ENCODE data around the gene DSN1.
A peak's percentile ranks its signal among the peaks of the same experiment; 100 is the strongest.

The DSN1 gene

DNA sequence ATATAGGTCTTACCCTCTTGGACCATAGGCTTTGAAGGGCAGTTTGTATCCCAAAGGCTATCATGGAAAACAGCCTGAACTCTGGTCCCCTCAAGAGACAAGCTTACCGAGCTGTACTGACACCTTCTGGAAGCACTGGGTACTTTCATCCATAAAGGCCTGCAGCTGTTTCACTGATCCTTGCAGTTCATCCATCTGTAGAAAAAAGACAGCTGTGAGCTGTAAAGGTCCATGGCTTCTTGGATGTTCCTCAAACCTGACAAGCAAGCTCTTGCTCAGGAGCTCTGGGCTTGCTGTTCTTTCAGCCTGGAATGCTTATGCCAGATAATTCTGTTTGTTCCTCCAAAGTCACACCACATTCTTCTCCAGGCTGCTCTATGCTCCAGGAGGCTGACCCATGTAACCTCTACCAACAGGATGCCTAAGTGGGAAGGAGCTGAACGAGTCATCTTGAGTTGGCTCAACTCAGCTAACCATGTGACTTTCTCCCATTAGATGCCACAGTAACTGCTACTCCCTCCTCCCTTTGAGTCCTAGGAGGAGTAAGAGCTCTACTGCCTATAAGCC is 18.8 kb downstream of the DSN1 start:
- DNase-seq (ENCODE audit: low read depth, low spot score): no peak

DNA sequence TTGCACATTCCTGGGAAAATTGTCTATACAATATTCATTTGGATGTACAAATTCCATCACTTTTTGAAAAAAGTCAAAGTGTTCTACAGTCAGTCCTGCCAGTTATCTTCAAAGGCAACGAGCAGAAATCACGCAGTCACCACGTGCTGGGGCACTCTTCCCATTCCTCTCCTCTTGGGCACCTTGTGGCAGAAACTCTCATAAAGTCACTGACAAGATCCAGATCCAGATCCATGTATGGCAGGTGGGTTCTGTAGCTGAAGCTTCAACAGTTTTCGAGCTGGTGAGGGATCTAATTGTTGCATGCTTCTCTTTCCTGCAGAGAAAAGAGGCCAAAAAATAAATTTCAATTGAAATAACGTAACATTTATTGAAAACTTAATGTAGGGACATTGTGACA is 21.0 kb downstream of the DSN1 start:
- DNase-seq (ENCODE audit: low read depth, low spot score): no peak

DNA sequence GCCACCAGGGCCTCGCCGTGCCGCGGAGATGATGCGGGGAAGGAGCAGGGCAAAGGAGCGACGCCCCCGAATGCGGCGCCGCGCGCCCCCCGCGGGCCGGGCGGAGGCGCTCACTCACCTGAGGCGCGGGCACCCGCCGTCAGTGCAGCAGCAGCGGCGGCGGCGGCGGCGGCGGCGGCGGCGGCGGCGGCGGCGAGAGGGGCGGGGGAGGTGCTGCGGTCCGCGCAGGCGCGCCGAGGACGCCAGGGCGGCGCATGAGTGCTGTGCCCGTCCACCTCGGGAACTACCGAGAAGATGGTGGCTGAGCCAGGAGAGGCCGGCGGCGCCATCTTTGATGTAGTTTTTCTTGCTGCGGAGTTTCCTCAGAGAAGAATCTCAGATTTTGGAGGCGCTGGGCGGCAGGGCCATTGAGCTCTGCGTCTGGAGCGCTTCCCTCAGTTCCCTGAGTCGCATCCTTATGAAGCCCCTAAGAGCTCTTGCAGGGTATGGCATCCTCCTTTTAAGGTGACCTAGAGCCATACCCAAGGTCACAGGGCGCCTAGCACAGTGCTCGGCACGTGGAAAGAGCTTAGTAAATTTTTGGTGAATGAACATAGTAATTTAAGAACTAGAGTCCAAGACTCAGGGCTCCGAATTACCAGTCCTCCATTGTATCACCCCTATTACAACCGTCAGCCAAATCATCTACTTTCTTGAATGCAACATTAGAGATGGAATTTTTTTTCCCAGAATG is 27.5 kb downstream of the DSN1 start, which contains the start of gene NDRG3:
TSS of gene NDRG3 (minus strand) at position 164 of the 733 bp plus-strand sequence. CDS start 24,355 bp downstream, outside the sequence.
- DNase-seq (ENCODE audit: low read depth, low spot score): peak; percentile 83

DNA sequence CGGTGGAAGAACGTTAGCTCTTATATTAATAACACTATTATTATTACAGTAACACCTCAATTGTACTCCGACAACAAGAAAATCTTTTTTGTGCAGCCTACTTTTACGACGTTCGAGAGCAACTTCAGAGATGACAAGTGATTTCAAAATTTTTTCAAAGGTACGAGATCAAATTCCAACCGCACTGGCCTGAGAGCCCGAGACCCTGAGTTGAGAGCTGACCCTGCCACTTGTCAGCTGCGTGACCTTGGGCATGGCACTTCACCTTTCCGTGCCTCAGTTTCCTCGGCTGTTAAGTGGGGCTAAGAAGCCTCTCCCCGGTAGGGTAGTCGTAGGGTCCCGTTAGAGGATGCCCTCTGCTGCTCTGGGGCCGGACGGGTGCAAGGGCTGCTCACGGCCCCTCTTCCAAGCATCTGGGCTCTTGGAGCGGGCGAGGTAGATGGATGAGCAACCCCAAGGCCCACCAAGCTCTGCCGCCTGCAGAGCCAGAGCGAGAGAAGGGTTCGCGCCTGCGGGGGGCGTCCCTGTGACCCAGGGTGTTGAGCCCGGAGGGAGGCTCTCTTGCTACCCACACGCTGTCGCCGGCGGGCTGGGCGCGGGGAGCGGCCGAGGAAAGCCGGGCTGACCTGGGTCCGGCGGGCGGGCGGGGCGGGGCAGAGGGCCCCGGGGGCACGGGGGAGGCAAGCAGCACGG is 28.2 kb downstream of the DSN1 start:
- no peak for DNase-seq (ENCODE audit: low read depth, low spot score)

DNA sequence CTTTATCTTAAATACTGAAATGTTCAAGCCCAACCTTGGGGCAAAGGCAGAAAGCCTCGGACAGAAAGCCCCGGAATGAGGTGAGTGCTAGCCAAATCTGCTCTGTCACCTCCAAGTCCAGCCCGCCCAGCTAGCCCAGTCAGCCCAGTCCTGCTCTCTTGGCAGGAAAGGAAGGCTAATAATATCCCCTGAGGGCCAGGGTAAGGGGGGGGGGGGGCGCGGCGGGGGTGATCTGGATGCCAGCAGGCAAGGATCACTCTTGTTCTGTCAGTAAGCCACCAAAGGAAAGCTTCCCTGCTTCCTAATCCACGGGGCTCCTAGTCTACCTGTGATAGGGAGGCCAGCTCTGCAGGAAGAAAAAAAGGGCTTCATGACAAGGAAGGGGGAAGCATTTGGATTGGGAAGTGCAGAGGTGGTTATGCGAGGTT is 28.8 kb downstream of the DSN1 start:
- DNase-seq (ENCODE audit: low read depth, low spot score): no peak

DNA sequence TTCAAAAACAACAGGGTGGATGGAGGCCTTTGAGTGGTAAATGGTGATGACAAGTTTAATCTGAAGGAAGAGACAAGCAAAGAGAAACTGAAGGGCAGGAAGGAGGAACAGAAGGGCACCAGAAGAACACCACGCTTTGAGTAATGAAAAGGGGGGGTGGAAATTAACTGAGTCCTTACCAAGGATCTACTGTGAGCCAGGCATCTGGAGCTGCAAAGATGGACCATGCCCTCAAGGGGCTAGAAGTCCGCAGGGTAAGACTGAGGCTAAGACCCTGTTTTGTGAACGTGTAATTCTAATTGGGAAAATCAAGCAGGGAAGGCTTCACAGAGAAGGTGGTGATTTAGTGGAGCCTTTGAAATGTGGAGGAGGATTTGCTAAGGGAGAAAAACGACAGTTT is 29.3 kb downstream of the DSN1 start:
- DNase-seq (ENCODE audit: low read depth, low spot score): no peak

DNA sequence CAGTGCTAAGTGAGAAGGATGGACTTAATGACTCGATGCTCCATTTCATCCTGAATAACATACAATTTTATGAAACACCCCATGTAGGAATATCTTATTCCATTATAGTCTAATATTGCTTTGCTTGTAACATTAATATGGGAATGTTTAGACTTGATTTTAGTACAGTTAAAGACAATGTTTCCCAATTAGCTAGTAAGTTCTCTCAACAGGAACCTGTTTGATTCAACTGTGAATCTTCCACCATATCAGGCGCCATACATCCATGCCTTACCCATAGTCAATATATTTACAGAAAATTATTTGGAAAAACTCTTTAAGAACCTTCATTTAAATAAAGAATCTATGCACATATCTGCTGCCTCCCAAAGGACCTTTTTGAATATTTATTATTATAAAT is 31.0 kb downstream of the DSN1 start:
- no peak for DNase-seq (ENCODE audit: low read depth, low spot score)

DNA sequence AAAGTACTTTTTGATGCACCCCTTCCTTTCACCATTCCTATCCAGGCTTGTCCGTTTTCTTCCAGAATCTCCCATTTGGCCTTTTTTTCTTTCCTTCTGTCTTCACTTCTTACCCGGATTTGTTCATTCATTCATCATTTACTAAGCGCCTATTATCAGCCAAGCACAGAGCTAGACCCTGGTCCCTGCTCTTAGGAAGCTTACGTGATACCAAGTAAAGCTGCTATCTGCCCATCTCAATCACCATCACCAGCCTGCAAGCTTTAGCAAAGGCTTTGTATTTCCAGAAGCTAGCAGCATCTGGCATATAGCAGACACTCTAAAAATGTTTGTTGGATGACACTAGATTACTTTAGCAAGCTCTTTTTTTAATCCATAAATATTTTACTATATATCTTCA is 32.5 kb downstream of the DSN1 start:
- no peak for DNase-seq (ENCODE audit: low read depth, low spot score)

DNA sequence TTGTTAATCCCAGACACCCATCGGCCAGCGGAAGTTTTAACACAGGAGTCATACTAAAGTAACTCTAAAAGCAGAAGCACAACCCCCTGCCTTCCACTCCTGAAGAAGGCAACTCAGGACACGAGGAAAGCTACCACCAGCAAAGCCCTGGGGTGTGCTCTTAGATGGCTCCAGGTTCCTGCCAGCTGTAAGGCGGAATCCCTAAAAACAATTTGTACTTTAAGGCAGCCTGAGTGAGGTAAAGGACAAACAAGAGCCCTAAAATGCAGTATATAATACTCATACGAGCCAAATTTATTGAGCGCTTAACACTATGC is 36.4 kb downstream of the DSN1 start:
- DNase-seq (ENCODE audit: low read depth, low spot score): no peak

DNA sequence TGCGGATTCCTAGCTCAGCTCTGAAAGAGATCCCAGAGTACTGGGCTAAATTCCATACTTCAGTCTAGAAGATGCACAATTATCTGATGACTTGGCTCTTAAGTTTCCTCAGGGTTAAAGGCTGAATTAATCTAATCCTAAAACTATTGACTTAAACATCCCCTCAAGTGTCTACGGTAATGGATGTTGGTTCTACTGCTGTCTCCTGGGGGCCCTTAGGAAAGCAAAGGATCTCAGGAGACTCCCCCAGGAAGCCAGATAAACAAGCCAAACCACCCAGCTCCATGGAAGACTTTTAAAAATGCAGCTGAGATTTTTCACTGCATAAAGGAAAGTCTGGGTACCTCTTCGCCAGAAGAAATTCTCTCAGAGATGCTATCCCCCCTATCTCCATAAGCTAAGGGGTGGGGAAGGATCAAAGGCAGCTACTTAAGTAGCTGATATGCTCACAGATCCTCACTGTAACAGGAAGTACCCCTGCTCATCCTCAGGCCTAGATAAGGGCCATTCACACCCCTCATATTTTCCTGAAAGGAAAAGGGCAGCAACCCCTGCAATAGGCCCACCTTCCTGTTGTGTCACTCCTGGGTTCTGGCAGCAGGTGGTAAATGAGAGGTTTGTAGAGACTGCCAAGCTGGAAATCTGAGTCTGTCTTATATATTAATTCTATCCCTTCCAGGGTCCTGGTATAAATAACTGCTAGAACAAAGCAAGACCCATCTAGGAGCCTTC is 36.9 kb downstream of the DSN1 start:
- DNase-seq (ENCODE audit: low read depth, low spot score): no peak

DNA sequence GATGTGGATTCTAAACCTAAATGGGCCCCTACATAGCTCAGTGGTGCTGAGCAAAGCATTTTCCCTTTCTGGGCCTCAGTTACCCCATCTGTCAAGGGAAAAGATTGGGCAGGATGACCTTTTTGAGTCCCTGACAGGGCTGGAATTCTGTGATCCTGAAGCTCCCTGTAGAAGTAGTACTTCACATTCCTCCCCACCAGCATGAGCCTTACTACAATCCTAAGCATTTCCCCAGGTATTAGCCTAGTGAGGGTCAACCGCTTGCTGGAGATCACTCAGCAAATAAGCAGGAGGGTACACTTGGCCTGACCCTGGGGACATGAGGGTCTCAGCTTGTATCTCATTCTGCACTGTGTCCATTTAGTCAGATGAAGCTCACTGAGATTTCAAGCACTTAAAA is 41.1 kb downstream of the DSN1 start:
- no peak for DNase-seq (ENCODE audit: low read depth, low spot score)

DNA sequence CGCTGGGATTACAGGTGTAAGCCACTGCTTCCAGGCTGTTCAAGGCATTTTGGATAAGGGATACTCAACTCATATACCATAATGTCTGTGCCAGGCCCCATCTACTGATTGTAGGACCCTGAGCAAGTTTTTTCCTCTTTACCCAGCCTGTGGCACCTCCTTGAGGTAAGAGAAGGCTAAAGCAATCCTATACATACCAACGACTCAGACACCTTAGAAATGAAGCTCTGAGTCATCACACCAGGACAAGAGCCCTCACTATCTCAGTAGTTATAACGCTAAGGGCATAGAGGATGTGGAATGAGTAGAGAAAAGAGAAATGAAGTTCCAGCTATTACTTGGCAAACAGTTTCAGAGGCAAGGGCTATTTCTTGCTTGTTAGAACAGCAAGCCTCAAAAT is 44.6 kb downstream of the DSN1 start:
- no peak for DNase-seq (ENCODE audit: low read depth, low spot score)

DNA sequence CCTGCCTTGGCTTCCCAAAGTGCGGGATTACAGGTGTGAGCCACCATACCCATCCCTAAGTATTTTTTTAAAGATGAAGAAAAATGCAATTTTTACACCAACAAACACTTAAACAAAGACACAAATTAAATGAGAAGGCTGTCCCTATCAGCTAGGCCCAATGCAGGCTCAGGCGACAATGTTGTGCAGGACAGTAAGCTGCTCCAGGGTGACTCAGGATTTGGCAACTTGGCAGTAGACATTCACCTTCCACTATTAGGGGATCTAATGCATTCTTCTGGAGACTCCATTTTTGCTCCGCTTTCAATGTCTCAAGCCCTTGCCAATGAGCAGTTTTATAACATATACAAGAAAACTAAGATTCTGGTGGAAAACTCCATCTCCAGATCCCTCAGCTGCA is 47.4 kb downstream of the DSN1 start:
- no peak for DNase-seq (ENCODE audit: low read depth, low spot score)

DNA sequence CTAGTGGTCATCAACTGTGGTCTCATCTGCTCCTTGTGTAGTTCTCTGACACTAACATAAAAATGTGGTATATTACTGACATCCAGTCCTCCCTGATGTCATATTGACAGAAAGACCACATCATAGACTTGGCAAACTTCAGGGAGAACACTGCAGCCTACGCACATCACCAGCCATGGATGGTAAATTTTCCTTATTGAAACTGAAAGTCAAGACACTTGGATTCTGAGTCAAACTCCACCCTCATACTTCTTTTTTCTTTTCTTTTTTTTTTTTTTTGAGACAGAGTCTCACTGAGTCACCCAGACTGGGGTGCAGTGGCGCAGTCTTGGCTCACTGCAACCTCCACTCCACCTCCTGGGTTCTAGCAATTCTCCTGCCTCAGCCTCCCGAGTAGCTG is 53.1 kb downstream of the DSN1 start:
- no peak for DNase-seq (ENCODE audit: low read depth, low spot score)

DNA sequence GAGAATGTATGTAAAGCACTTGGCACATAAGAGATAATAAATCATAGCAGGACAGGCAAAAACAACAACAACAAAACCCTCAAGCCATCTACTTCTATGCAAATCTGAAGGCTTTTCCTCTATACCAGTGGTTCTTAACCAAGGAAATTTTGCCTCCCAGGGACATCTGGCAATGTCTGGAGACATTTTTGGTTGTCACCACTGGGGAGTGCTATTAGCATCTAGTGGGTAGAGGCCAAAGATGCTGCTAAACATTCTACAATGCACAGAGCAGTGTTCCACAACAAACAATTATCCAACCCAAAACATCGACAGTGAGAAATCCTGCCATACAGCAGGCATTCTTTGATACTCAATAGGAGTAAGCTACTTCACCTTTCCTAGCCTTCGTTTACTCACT is 55.9 kb downstream of the DSN1 start:
- no peak for DNase-seq (ENCODE audit: low read depth, low spot score)

DNA sequence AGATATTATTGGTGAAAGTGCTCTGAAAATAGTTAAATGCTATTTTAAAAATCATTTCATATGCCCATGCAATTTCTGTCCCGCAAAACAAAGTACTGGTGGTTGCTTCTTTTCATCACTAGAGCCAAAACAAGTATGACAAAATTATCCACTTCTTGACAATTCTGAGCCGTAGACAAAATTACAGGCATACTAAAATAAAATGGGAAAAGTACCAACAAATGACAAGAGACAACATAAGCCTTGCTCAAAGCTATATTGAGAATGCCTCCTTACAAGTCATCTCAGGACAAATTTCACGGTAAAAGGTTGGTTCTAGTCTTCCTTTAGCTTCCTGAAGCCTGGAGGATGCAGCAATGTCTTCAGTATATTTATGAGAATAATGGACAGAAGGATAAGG is 56.5 kb downstream of the DSN1 start:
- DNase-seq (ENCODE audit: low read depth, low spot score): no peak

DNA sequence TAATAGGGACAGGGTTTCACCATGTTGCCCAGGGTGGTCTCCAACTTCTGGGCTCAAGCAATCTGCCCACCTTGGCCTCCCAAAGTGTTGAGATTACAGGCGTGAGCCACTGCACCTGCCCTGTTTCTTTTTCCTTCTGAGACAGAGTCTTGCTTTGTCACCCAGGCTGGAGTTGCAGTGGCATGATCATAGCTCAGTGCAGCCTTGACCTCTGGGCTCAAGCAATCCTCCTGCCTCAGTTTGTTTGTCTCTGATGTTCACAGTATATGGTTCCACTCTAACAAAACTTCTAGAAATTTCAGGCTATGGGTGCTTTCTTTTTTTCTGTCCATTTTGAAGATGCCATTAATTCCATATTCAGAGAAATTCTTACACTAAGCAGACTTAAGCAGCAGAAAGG is 60.8 kb downstream of the DSN1 start:
- DNase-seq (ENCODE audit: low read depth, low spot score): no peak

DNA sequence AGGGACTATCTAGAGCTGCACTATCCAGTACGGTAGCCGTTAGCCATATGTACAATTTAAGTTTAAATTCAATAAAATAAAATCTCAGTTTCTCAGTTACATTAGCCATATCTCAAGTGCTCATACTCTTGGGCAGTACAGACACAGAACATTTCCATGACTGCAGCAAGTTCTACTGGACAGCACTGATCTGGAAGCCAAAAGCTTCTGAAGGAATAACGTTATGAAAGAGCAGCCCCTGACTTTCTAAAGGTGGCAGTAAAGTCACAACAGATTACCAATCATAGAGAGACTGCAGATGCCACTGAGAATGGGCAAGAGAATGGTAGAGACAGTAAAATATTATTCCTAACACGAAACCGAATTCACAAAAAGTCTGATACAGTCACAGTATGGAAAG is 64.4 kb downstream of the DSN1 start:
- DNase-seq (ENCODE audit: low read depth, low spot score): no peak

DNA sequence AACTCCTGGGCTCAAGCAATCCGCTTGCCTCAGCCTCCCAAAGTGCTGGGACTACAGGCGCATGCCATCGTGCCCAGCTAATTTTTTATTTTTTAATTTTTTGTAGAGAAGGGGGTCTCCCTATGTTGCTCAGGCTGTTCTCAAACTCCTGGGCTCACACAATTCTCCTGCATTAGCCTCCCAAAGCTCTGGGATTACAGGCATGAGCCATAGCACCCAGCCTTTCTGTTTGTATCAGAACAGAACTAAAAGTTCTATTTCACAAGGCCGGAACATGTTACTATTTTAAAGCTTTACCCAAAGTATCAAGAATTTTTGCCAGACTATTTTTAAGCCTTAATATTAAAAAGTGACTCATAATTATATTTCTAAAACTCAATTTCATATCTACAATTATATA is 70.0 kb downstream of the DSN1 start:
- no peak for DNase-seq (ENCODE audit: low read depth, low spot score)

All from activated CD4-positive, CD25-positive, alpha-beta regulatory T cell treated with anti-CD3 and anti-CD28 coated beads, Interleukin-2, amount 50 U/mL, for 16 hours (primary cell).